Uterus (tissue), 2 donors: ENCODE measurements around the gene COL4A2.

Experiments
- POLR2A ChIP-seq, 2 donors: fragments of 450-650 bp; IDR thresholded peaks; one replicate each; pipeline ENCODE4 v1.6.1; 2016; ENCODE audit warnings: antibody characterized with exemption in 2 of 2, mild to moderate bottlenecking in 1 of 2, moderate library complexity in 1 of 2
- TF ChIP-seq, protein P1 (sequence below), 4 experiments: fragments of 200-600 bp in 2 of 4; fragments of 450-650 bp in 2 of 4; sonication (generic) in 2 of 4; IDR thresholded peaks; one replicate each; pipeline ENCODE4 v1.5.1; 2016 to 2019; ENCODE audit warnings: antibody characterized with exemption in 4 of 4, mild to moderate bottlenecking in 2 of 4, moderate library complexity in 1 of 4

DNA sequence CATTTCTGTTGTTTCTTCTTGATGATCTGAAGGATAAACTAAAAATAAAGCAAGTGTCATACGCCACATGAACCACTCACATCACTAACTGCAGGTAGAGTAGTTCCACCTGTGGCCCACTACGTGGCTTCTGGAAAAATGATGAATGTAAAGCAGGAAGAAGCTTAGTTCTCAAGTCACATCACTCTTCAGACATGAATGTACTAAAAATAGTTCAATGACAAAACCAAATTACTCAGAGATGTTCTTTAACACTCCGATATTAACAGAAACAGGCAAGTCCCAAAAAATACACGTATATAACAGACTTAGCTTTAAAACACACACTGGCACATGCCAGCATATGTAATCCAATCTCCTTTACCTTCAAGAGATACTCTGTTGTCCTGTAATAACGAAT lies 232.8 kb downstream of the COL4A2 start:
- TF ChIP-seq, protein P1, sequence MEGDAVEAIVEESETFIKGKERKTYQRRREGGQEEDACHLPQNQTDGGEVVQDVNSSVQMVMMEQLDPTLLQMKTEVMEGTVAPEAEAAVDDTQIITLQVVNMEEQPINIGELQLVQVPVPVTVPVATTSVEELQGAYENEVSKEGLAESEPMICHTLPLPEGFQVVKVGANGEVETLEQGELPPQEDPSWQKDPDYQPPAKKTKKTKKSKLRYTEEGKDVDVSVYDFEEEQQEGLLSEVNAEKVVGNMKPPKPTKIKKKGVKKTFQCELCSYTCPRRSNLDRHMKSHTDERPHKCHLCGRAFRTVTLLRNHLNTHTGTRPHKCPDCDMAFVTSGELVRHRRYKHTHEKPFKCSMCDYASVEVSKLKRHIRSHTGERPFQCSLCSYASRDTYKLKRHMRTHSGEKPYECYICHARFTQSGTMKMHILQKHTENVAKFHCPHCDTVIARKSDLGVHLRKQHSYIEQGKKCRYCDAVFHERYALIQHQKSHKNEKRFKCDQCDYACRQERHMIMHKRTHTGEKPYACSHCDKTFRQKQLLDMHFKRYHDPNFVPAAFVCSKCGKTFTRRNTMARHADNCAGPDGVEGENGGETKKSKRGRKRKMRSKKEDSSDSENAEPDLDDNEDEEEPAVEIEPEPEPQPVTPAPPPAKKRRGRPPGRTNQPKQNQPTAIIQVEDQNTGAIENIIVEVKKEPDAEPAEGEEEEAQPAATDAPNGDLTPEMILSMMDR (IDR thresholded peaks at IDR 0.05): no peak
- no peak for TF ChIP-seq POLR2A (IDR thresholded peaks at IDR 0.05)
